Smooth muscle cell of the brain vasculature (primary cell): ENCODE results near the gene C17orf107.

Source experiments
- DNase-seq: peaks from one replicate; pipeline ENCODE4 v3.0.0-alpha.2; 2012; ENCODE audit warnings: low read depth, low spot score

C17orf107 gene

GRCh38 chr17:4948166-4948930, 49.0 kb downstream of the C17orf107 start, which contains the start of gene PFN1:
TSS of gene PFN1 (minus strand) at chr17:4948530. CDS start at chr17:4948394, 136 bp downstream.
- peak; percentile 84 for DNase-seq

DNA sequence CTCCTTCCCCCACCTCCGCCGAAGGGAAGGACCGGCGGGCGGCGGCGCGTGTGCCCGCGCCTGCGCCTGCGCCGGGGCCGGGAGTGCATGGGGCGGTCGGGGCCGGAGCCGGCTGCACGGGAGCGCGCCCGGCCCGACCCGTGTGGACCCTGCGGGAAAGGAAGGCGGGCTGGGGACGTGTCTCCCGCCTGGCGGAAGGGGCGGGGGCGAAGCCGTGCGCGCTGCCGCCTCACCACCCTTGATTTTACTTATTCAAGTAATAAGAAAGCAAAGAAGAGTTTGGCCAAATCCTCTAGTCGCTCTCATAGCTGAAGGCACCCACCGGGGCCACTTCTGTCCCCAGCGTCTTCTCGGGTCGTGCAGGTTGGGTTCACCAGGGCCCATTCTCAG, 49.6 kb downstream of the C17orf107 start:
- DNase-seq = peak; percentile 73

GRCh38 chr17:4949321-4950074, 50.2 kb downstream of the C17orf107 start:
- no peak for DNase-seq

- no peak for DNase-seq
Measured at GRCh38 chr17:4950075-4950745, 50.9 kb downstream of the C17orf107 start.

DNA sequence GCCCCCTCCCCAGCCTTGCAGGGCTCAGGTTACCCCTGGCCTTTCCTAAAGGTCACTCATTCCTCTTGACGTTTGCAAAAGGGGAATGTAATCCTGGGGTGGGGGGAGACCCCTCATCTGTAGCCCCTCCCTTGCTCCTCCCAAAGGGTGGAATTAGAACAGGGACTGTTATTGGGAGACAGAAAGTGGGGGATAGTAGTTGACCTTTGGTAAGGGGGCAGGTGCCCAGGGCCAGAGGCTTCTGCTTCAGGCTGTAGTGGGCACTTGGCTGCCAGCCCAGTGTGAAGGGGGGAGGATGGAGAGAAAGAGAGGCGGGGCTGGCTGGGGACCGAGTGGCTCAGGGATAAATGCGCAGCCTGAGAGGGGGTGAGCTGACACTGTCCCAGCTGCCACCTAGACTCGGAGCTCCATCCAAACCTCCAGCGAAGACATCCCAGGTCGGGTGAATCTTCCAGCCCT, 51.4 kb downstream of the C17orf107 start, which contains the start of gene ENO3:
Gene ENO3, plus strand, starts transcription at position 374 of the 459 bp plus-strand sequence. CDS start 711 bp downstream, outside the sequence.
- DNase-seq = no peak

GRCh38 chr17:4951486-4951885, 52.1 kb downstream of the C17orf107 start:
- DNase-seq = no peak
